GM23248 (cell line): Measurements from ENCODE around the gene KCTD19. TPM values are rescaled to one million over a fixed set of nuclear protein-coding genes. Genes with fewer than 3 reads are reported as not detected.
A peak's percentile ranks its signal among the peaks of the same experiment; 100 is the strongest.

ENCODE experiments used
- DNase-seq: peaks from one replicate; pipeline ENCODE4 v3.0.0-alpha.2; 2015
- H2AFZ ChIP-seq: fragments of 200-600 bp; sonication (generic); 2 replicates; pipeline ENCODE4 v1.6.1; 2016; ENCODE audit warnings: antibody characterized with exemption
- H3F3A ChIP-seq: fragments of 200-600 bp; sonication (generic); 2 replicates; pipeline ENCODE4 v1.6.1; 2016; ENCODE audit warnings: mild to moderate bottlenecking, antibody characterized with exemption, mixed run types; ENCODE audit not compliant: insufficient read depth
- H3K27ac ChIP-seq: fragments of 200-600 bp; sonication (generic); 2 replicates; pipeline ENCODE4 v1.5.1; 2016; ENCODE audit warnings: mild to moderate bottlenecking
- H3K27me3 ChIP-seq: fragments of 200-600 bp; sonication (generic); replicated peaks from 2 replicates; pipeline ENCODE4 v1.6.1; 2016; ENCODE audit warnings: mild to moderate bottlenecking; ENCODE audit not compliant: insufficient read depth
- H3K36me3 ChIP-seq: fragments of 200-600 bp; sonication (generic); 2 replicates; pipeline ENCODE4 v1.6.1; 2016; ENCODE audit warnings: low read depth, mild to moderate bottlenecking
- H3K4me1 ChIP-seq: fragments of 200-600 bp; sonication (generic); 2 replicates; pipeline ENCODE4 v1.6.1; 2016; ENCODE audit warnings: mild to moderate bottlenecking; ENCODE audit not compliant: insufficient read depth
- H3K4me2 ChIP-seq: fragments of 200-600 bp; sonication (generic); one replicate; pipeline ENCODE4 v1.6.1; 2016; ENCODE audit warnings: mild to moderate bottlenecking; ENCODE audit not compliant: unreplicated experiment
- H3K4me3 ChIP-seq: fragments of 200-600 bp; sonication (generic); 2 replicates; pipeline ENCODE4 v1.5.1; 2016; ENCODE audit warnings: mild to moderate bottlenecking
- H3K79me2 ChIP-seq: fragments of 200-600 bp; sonication (generic); 2 replicates; pipeline ENCODE4 v1.6.1; 2016; ENCODE audit warnings: mild to moderate bottlenecking; ENCODE audit not compliant: insufficient read depth
- H3K9ac ChIP-seq: fragments of 200-600 bp; sonication (generic); 2 replicates; pipeline ENCODE4 v1.6.1; 2016; ENCODE audit warnings: mild to moderate bottlenecking
- H3K9me2 ChIP-seq: fragments of 200-600 bp; sonication (generic); 2 replicates; pipeline ENCODE4 v1.6.1; 2016; ENCODE audit warnings: mixed run types, mild to moderate bottlenecking, moderate library complexity; ENCODE audit not compliant: insufficient read depth
- H3K9me3 ChIP-seq: fragments of 200-600 bp; sonication (generic); one replicate; pipeline ENCODE4 v1.6.1; 2017; ENCODE audit warnings: low read depth
- H4K20me1 ChIP-seq: fragments of 200-600 bp; sonication (generic); 2 replicates; pipeline ENCODE4 v1.6.0; 2016; ENCODE audit not compliant: insufficient read depth
- EZH2 ChIP-seq: fragments of 200-600 bp; sonication (generic); IDR thresholded peaks from 2 replicates; pipeline ENCODE4 v1.6.1; 2018; ENCODE audit warnings: antibody characterized with exemption, mild to moderate bottlenecking; ENCODE audit not compliant: insufficient read depth, poor library complexity, severe bottlenecking
- EZH2phosphoT487 ChIP-seq: fragments of 200-600 bp; sonication (generic); IDR thresholded peaks from 2 replicates; pipeline ENCODE4 v1.6.1; 2018; ENCODE audit warnings: antibody characterized with exemption, moderate library complexity, mild to moderate bottlenecking, low read depth; ENCODE audit not compliant: insufficient read depth
- WGBS, 2 experiments: methylation state at CpG; one replicate each; pipeline ENCODE4 v1.1.6; 2015 to 2017; ENCODE audit warnings: low lambda C conversion rate in 2 of 2, low coverage in 1 of 2; ENCODE audit errors: missing lambda C conversion rate in 2 of 2; 5-methylcytosine and 5-hydroxymethylcytosine counted together
- in situ Hi-C: fragments of 300-500 bp; cut with MboI; formaldehyde crosslinking; loops from 2 replicates; pipeline ENCODE4 v1.15.0; 2020
- polyA plus RNA-seq: library from polyadenylated mRNA; unstranded; fragments of >200 nt; fragmentation: Nextera tagmentation; extraction: Ambion mirVana; gene quantifications from 2 replicates; pipeline ENCODE4 v1.2.1, GENCODE V29; 2016
- total RNA-seq: library from RNA; depleted of rRNA; stranded (reverse); fragments of >200 nt; shearing (Covaris generic); gene quantifications from 2 replicates; pipeline ENCODE4 v1.2.3, GENCODE V29; 2014

KCTD19 gene
- total and polyA plus RNA-seq, 2 experiments from 2014 or later: not detected

DNA sequence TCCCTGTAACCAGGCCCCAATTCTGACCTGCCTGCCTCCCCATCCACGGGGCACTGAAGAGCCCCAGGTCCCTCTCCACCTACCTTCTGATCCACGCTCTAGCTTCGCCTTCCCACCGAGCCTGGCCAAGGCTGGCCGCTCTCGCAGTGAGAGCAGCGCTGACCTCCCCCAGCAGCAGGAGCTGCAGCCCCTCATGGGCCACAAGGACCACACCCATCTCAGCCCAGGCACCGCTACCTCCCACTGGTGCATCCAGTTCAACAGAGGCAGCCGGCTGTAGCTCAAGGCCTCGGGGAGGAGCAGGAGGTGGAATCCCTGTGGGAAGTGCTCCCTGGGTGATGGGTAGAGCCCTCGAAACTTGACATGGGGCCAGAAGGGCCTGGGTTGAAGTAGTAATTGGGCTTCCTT is 55.6 kb downstream of the KCTD19 start:
- TF ChIP-seq EZH2 (no peak), EZH2phosphoT487 (no peak)
- WGBS, 2 experiments: 93 to 95% methylated on average over 11 of the region's 11 CpGs
- Histone ChIP-seq H3K4me2 (no peak overlapping the region), H4K20me1 (no peaks in the 10 kb centered on the region), H3K36me3 (no peaks in the 10 kb centered on the region; the same call in 1 of the 2 replicates), H2AFZ (no peak overlapping the region), H3F3A (peaks cover 16% of the 10 kb centered on the region), H3K9ac (no peak overlapping the region), H3K4me3 (no peak overlapping the region), H3K9me3 (no peaks in the 10 kb centered on the region), H3K4me1 (peaks cover 25% of the 10 kb centered on the region), H3K27me3 (no peaks in the 10 kb centered on the region), H3K9me2 (no peaks in the 10 kb centered on the region), H3K27ac (no peak overlapping the region), H3K79me2 (0 out of 2 replicates have a peak, but pooled peaks cover 3% of the 10 kb centered on the region)
- DNase-seq: no peak
- in situ Hi-C loops: no loop called here

DNA sequence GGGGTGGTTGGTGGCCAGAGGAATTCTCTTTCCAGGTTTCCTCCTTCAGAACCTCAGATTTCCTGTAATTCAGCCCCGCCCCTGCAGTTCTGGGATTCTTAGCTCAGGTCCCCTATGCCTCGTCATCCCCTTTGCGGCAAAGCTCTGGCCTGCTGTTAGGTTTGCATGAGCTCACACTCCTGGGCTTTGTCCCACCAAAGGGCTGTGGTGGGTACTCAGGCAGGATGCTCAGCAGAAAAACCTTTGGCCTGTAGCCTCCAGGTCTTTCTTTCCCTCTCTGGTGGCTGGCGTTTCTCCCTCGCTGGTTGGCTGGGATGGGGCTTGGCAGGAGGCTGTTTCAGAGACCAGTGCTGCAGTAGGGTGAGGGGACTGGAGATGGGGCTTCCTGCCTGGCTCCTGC is 56.8 kb downstream of the KCTD19 start:
- no peak overlapping the region for H3K4me3 ChIP-seq
- H3F3A ChIP-seq: peaks cover 16% of the 10 kb centered on the region
- DNase-seq: peak; percentile 77
- no peak overlapping the region for H2AFZ ChIP-seq
- no peak overlapping the region for H3K9ac ChIP-seq
- no peak overlapping the region for H3K4me2 ChIP-seq
- H3K9me2 ChIP-seq: no peaks in the 10 kb centered on the region
- no peaks in the 10 kb centered on the region for H4K20me1 ChIP-seq
- peaks cover 25% of the 10 kb centered on the region for H3K4me1 ChIP-seq
- 70% methylated on average over 5 of the region's 5 CpGs for WGBS, 2 experiments
- H3K79me2 ChIP-seq: no peaks in the 10 kb centered on the region
- TF ChIP-seq EZH2phosphoT487: no peak
- H3K27me3 ChIP-seq: no peaks in the 10 kb centered on the region
- in situ Hi-C loops: no loop called here
- H3K9me3 ChIP-seq: no peaks in the 10 kb centered on the region
- H3K36me3 ChIP-seq: no peaks in the 10 kb centered on the region
- H3K27ac ChIP-seq: no peak overlapping the region; the same call in 1 of the 2 replicates

DNA sequence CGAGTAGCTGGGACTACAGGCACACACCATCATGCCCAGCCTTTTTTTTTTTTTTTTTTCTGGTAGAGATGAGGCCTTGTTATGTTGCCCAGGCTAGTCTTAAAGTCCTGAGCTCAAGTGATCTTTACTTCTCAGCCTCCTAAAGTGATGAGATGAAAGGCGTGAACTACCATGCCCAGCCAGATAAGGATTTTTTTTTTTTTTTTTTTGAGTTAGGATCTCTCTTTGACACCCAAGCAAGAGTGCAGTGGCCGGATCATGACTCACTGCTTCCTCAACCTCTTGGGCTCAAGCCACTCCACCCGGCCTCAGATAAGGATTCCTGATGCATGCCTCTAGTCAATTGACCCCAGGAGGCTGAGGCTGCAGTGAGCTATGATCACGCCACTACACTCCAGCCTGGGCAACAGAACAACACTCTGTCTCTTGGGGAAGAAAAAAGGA is 58.4 kb downstream of the KCTD19 start:
- Histone ChIP-seq H3F3A (peaks cover 16% of the 10 kb centered on the region), H3K79me2 (no peaks in the 10 kb centered on the region), H3K27me3 (no peaks in the 10 kb centered on the region), H2AFZ (no peak overlapping the region), H3K9ac (no peak overlapping the region), H4K20me1 (no peaks in the 10 kb centered on the region), H3K4me2 (no peak overlapping the region), H3K4me3 (no peak overlapping the region), H3K9me2 (no peaks in the 10 kb centered on the region), H3K27ac (peak overlapping the region; percentile 55), H3K4me1 (peaks cover 25% of the 10 kb centered on the region), H3K9me3 (no peaks in the 10 kb centered on the region), H3K36me3 (no peaks in the 10 kb centered on the region)
- no peak for TF ChIP-seq EZH2phosphoT487
- TF ChIP-seq EZH2: no peak
- in situ Hi-C loops: no loop called here
- peak; percentile 93 for DNase-seq
- WGBS, 2 experiments: 30 to 38% methylated on average over 4 to 5 of the region's 5 CpGs

DNA sequence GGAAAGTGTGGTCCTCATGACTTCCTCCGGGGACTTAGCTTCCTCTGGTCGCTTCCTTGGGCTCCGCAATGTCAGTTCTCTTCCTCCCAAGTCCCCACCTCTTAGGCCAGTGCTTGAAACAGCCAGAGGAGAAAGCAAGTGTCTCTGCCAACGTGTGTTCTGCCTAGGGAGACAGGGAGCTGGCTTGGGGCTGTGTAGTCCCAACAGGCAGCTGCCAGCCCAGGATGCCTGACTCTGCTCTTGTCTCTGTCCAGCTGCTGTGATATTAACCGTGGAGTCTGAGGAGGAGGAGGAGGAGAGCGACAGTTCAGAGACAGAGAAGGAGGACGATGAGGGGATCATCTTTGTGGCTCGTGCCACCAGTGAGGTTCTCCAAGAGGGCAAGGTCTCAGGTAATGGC is 60.7 kb downstream of the KCTD19 start:
- H3K79me2 ChIP-seq: no peaks in the 10 kb centered on the region
- H3K9ac ChIP-seq: no peak overlapping the region
- H3K36me3 ChIP-seq: no peaks in the 10 kb centered on the region
- peaks cover 16% of the 10 kb centered on the region for H3F3A ChIP-seq
- no peaks in the 10 kb centered on the region for H4K20me1 ChIP-seq
- no peaks in the 10 kb centered on the region for H3K9me3 ChIP-seq
- no peak overlapping the region for H3K27ac ChIP-seq
- DNase-seq: no peak
- H2AFZ ChIP-seq: no peak overlapping the region
- WGBS, 2 experiments: 82 to 83% methylated on average over 8 of the region's 8 CpGs
- H3K4me3 ChIP-seq: no peak overlapping the region
- TF ChIP-seq EZH2: no peak
- no peak for TF ChIP-seq EZH2phosphoT487
- no peaks in the 10 kb centered on the region for H3K27me3 ChIP-seq
- H3K9me2 ChIP-seq: no peaks in the 10 kb centered on the region
- H3K4me1 ChIP-seq: peaks cover 25% of the 10 kb centered on the region
- in situ Hi-C loops: no loop called here
- no peak overlapping the region for H3K4me2 ChIP-seq

DNA sequence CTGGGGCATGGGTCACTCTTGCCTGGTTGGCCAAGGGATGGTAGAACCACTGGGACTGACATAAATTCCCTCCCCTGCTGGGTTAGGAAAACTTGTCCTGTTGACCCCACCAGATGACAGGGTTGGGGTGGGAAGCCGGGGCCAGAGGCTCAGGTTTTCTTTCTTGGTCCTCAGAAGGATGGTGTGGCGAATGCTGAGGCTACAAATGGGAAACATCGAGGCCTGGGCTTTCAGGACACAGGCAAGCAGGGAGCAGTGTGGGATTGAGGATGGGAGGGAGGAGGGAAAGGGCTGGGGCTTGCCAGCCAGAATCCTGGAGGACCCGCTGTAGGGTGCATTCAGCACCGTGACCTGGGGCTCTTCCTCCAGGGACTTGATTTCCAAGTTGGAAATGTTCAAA is 61.7 kb downstream of the KCTD19 start:
- Histone ChIP-seq H3K79me2 (no peaks in the 10 kb centered on the region), H3K9ac (no peak overlapping the region), H3F3A (peaks cover 11% of the 10 kb centered on the region), H3K9me3 (no peaks in the 10 kb centered on the region), H4K20me1 (no peaks in the 10 kb centered on the region), H3K4me1 (peaks cover 21% of the 10 kb centered on the region), H3K36me3 (no peaks in the 10 kb centered on the region), H3K27me3 (no peaks in the 10 kb centered on the region), H3K4me2 (no peak overlapping the region), H3K27ac (no peak overlapping the region), H2AFZ (no peak overlapping the region), H3K4me3 (no peak overlapping the region), H3K9me2 (no peaks in the 10 kb centered on the region)
- DNase-seq: no peak
- no peak for TF ChIP-seq EZH2phosphoT487
- no peak for TF ChIP-seq EZH2
- in situ Hi-C loops: no loop called here
- WGBS, 2 experiments: 96% methylated on average over 5 of the region's 5 CpGs
